GM18505 (cell line): ENCODE measurements around the gene KRTAP19-3.

Experiments used
- ATAC-seq: cut with Tn5 transposase; IDR thresholded peaks from one replicate; pipeline ENCODE4 v1.9.1; 2021; ENCODE audit not compliant: unreplicated experiment
- POLR2A ChIP-seq: IDR thresholded peaks from 4 replicates; pipeline ENCODE4 v1.6.1; 2011; ENCODE audit warnings: borderline replicate concordance; ENCODE audit not compliant: insufficient read depth, insufficient read length; ENCODE audit errors: extremely low read depth

The KRTAP19-3 gene

DNA sequence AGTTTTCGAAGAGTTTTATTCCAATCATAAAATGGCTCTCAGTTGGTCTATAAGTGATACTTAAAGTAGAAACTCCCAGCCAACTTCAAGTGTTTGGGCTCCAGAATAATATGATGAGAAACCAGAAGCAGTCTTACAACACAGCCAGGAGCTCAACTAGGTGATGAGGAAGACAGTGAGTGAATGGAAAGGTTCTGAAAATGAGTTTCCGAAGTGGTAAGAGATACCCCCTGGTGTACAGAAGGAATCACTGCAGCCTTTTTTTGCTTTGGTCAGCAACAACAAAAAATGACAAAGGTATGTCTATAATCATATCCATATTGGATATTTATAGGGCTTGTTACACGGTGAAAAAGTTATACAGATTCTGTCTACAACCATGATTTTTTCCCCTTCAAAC, 28.1 kb downstream of the KRTAP19-3 start:
- no peak for TF ChIP-seq POLR2A
- ATAC-seq = no peak

GRCh38 chr21:30448514-30448913, 43.3 kb downstream of the KRTAP19-3 start:
- TF ChIP-seq POLR2A = no peak
- no peak for ATAC-seq

- TF ChIP-seq POLR2A = no peak
- no peak for ATAC-seq
Observed at GRCh38 chr21:30447056-30447455, 44.8 kb downstream of the KRTAP19-3 start.

- no peak for ATAC-seq
- no peak for TF ChIP-seq POLR2A
Observed at GRCh38 chr21:30444204-30444603, 47.6 kb downstream of the KRTAP19-3 start.

DNA sequence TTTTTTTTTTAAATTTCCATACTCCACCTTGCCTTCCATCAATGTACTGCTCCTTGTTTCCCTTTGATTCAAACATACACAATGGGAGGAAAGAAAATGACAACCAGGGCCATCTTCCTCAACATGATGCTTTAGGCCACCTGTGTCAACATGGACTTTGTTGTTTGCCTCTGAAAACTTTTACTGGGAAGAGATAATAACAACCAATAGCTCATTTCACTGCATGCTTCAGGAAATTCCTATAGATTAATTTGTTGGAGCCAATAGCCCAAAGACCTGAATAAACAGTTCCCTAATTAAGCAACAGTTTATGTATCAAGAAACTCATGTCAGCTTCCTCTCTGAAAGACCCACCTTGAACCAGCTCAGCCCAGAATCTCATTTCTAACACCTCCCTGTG, 48.6 kb downstream of the KRTAP19-3 start:
- ATAC-seq = no peak
- TF ChIP-seq POLR2A = no peak
